HG03175 (cell line): ENCODE measurements around the gene PLCL1.

Experiments used
- ATAC-seq: cut with Tn5 transposase; IDR thresholded peaks from one replicate; pipeline ENCODE4 v1.9.1; 2021; ENCODE audit warnings: mild to moderate bottlenecking, moderate library complexity; ENCODE audit not compliant: unreplicated experiment

PLCL1 gene

DNA sequence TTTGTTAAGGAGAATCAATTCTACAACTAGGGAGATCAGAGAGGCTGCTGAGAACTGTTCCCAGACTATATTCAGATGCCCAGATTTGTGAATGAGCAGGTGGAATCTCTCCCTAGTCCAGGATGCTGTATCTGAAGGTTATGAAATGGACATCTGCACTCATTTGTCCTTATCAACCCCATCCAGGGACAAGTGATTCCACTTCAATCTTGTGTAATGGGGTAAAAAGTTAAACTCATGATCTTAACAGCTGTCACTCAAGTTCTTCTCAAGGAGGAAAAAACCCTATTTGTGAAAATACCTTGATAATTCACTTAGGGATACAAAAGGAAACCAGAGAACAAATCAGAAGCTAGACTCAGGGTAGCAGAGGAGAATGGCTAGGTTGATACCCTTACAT is 144.8 kb downstream of the PLCL1 start:
- ATAC-seq = no peak

DNA sequence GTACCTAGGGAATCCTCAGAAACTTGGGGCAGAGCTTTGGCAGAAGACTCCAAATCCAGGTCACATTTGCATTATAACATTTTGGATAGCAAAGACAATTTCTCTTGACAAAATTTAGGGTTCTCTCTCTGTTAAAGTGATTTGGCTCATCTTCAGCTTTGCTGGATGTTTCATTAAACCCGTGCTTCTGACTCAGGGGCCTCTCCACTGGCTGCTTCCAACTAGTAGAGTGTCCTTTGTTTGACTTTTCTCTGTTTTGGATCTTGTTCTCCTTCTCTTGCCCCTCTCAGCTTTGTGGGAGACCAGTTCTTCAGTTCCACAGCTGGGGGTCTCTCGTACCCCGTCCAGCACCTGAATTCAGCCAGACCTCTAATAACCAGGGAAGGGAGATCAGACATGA is 145.6 kb downstream of the PLCL1 start:
- no peak for ATAC-seq

DNA sequence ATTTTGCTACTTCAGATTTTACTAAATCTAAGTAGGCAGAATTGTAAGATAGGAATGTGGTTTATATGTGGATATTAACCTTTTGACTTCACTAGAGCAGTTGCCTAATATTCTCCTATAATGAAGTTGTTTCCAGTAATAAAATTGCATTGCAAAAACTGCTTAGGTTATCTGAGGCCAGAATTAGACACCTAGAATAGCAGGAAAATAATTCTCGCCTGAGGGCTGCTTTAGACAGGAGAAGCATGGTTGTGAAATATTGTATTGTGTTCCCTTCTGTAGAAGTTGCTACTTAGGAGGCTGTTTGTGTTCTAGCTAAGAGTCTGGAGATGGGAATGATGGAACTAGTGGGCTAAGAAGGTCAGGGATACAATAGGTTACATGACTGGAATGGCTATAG is 146.3 kb downstream of the PLCL1 start:
- ATAC-seq = no peak

DNA sequence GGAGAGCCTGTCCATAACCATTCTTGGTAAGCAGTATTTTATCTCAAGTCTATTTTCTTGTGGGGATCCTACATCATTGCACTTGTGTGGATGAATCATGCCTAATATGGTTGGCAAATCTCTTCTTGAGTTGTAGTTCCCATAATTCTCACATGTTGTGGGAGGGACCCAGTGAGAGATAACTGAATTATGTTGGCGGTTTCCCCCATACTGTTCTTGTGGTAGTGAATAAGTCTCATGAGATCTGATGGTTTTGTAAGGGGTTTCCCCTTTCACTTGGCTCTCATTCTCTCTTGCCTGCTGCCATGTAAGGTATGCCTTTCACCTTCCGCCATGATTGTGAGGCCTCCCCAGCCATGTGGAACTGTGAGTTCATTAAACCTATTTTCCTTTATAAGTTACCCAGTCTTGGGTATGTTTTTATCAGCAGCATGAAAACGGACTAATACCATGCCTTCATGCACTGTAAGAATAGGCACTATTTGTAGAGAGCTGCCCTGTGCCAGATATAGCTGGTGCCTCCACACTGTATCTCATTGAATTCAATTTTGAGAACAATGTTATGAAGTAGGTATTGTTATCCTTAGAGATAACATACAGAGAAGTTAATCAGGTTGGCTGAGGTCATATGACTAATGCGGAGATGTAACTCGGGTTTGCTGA is 148.3 kb downstream of the PLCL1 start:
- peak; percentile 52 for ATAC-seq

DNA sequence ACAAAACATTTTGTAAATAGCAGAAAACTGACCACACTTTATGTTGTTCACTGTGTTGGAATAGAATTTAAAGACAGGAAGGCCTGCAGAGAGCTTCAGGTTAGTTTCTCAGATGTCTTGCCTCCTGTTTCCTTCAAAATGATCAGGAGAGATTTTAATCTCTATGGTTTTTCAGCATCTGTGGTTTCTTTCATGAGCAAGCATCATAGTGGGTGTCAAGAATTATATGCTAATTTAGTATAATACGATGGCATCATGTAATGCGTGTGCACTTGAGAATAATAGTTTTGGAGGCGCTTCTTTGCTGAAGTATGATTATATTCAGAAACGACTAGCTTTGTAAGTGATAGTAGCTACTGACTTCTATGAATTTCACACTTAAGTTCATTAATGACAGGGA is 149.9 kb downstream of the PLCL1 start:
- no peak for ATAC-seq

DNA sequence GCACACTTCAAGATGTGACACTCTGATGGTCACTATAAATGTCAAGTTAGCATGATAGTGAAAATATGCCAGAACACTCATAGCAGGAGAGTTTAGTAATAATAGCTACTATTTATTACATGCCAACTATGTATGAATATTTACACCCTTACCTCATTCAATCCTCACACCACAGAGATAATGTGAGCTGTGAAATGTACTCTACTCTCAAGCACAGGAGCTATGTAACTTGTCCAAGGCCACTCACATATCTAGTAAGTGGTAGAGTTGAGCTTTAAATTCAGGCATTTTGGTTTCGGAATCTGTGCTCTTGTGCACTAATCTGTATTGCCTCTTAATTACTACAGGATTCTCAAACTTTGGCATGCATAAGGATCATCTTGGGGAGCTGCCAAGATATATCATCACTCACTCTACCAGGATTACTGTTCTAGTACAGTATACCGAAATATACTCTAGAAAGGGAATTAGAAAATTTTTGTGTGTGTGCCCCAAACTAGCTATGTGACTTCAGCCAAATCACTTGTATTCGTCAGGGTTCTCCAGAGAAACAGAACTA is 154.3 kb downstream of the PLCL1 start:
- ATAC-seq = no peak

DNA sequence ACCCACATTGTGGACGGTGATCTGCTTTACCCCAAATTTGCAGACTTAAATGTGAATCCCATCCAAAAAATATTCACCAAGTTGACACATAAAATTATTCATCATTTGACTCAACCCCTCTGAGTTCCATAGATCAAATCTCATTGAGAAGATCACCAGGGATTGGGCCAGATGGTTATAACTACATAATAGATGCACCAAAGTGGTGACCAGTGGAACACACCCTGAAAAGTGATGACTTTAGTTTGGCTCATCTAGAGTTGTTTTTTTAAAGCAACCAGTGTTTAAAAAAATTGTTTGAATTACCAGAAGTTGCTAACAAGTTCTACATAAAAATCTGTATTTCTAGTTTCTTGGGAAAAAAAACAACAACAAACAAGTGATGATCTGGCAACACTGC is 155.0 kb downstream of the PLCL1 start:
- ATAC-seq = no peak

DNA sequence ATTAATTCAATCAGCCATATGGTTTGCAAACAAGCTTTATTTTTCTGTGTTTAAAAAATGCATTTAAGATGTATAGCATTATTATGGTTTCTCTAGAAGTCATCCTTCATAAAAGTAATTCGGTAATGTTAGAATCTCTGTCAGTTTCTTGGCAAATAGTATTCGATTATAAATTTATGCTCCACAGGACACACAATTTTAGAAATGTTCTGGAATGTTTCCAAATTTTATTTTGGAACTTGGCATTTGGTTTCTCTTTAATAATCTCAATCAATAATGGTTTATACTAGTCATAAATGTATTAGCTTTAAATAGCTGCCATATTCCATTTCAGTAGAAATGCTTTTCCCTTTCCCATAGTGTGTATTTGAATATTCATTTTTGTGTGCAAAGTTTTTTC is 156.4 kb downstream of the PLCL1 start:
- no peak for ATAC-seq

DNA sequence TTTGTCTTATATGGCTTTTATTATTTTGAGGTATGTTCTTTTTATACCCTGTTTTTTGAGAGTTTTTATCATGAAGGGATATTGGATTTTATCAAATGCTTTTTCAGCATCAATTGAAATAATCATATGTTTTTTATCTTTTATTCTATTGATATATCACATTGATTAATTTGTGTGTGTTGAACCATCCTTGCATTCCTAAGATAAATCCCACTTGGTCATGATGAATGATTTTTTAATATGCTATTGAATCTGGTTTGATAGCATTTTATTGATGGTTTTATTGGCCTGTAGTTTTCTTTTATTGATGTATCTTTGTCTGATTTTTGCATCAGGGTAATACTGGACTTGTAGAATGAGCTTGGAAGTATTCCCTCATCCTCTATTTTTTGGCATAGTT is 160.3 kb downstream of the PLCL1 start:
- ATAC-seq = no peak

DNA sequence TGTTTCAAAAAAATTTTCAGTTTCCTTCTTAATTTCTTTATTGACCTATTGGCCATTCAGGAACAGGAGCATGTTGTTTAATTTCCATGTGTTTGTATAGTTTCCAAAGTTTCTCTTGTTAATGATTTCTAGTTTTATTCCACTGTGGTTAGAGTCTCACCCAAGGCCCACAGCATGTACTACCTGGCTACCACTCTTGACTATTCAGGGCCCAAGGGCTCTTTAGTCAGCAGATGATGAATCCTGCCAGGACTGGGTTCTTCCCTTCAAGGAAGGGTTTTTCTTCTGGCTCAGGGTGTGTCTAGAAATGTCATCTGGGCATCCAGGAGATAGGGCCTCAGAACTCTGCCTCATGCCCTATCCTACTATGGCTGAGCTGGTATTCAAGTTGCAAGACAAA is 161.4 kb downstream of the PLCL1 start:
- no peak for ATAC-seq

DNA sequence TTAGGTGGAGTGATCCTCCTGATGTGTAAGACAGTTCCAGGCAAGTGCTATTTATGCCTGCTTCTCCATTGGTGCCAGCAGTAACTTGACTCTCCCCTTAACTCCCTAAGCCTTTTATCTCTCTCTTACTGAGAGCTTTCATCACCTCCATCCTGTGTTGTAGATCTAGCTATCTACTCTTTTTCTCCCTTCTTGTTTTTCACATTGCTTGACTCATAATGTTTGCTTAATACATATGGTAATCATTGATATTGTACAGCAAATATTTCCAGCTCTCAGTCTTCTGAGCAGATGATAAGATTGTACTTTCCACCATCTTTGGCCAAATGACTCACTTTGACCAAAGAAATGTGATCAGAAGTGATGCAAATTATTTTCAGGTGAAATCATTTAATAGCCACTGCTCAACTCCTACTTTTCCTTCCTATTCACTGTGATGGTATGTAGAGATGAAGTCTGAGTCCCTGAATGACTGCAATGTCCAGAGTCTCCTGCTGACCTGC is 165.0 kb downstream of the PLCL1 start:
- no peak for ATAC-seq

DNA sequence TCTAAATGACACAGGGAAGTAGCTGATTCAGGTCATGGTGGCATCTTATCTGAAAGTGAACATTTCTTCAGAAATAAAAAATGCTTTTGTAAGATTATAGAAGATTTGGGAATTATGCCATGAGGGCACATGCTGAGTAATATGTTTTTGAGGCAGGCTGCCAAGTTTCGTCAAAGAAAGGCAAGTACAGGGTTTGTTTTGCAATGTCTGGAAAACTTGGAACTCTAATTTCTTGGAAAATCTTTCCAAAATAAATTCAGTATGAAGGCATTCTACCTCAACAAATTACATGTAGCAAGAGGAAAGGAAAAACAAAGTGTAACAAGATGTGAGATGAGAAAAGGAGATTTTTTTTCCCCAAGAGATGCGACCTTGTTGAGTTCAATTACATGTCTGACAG is 167.7 kb downstream of the PLCL1 start:
- no peak for ATAC-seq

DNA sequence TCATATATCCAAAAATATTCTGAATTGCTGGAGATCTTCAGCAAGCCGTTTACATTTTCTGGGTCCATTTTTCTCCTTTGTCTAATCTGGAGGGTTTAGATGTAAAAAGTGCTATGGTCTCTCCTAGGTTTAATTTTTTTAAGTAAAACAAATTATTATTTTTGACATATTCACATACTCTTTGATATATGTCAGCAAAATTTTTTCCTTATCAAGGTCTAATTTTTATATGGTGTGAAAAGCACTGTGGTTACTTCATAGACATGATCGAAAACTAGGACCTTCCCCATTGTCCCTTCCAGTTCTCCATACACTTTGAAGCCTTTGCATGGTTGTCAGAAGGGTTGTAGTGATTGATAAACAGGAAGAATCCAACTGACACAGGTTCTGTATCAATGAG is 168.2 kb downstream of the PLCL1 start:
- ATAC-seq = no peak

DNA sequence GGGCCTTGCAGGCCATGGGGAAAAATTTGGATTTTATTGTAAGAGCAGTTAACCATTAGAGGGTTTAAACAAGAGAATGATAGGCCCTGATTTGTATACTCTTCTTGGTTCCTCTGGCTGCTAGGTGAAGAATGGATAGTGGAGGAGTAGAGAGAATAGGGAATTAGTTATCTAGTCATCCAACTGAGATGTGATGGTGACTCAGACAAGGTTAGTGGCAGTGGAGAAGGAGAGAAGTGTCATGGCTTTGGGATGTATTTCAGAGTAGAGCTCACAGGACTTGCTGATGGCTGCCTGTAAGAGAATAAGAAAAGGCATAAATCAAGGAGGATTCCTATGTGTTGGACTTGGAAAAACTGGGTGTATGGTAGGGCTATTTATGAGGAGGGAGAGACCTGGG is 169.4 kb downstream of the PLCL1 start:
- no peak for ATAC-seq

DNA sequence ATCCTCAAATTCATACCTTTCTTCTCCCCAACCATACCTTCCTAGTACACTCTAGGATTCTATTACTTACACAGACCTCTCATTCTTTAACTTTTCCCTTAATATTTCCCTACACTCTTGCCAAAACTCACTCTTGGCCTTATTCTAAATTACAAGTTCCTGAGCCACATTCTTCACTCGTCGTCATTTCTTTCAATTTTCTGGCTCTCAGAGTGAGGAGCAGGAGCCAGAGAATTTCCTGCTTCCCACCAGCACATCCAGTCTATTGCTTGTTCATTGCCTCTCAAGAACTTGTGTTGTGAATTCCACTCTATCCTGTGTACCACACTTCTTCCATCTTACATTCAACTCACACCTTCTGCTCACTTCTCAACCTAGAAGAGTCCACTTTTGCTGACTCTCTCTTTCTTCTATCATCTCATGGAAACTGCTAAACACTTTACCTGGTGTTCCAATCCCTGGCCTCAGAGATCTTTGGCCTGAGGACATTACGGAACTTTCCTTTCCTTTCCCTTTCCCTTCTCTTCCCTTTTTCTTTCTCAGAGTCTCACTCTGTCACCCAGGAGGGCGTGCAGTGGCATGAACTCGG is 171.6 kb downstream of the PLCL1 start:
- no peak for ATAC-seq

DNA sequence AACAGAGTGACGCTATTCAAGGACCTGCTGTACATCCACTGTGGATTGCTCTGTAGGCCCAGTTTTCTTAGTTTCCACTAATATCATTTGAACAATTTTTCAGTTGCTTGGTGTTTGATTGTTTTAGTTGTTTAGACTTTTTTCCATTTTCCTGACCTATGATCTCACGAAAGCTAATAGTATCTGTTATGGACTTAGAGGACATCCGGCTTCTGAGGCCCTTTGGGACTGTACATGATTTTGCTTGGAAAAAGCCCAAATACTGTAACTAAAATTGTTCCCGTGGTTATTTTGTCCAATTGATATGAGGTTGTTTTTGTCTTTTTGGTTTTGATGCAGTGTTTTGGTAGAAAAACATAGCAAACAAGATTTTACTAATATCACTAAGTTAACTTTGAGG is 174.6 kb downstream of the PLCL1 start:
- no peak for ATAC-seq

DNA sequence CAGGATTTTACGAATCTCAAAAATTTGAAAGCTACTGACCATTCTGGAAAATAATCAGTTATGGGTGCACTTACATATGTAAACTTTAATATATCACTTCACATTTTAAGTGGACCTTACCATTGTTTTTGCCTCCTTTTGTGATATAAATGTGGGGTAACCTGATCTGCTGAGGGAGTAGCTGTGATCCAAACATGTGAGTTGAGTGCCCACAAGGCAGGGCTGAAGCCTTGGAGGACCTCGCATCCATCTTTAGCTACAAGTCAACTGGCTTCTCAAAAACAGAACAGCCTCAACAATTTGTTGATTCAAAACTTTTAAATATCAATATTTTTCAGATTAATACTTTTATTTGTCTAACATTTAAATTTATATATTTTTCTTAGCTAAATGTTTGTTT is 178.2 kb downstream of the PLCL1 start:
- ATAC-seq = no peak

DNA sequence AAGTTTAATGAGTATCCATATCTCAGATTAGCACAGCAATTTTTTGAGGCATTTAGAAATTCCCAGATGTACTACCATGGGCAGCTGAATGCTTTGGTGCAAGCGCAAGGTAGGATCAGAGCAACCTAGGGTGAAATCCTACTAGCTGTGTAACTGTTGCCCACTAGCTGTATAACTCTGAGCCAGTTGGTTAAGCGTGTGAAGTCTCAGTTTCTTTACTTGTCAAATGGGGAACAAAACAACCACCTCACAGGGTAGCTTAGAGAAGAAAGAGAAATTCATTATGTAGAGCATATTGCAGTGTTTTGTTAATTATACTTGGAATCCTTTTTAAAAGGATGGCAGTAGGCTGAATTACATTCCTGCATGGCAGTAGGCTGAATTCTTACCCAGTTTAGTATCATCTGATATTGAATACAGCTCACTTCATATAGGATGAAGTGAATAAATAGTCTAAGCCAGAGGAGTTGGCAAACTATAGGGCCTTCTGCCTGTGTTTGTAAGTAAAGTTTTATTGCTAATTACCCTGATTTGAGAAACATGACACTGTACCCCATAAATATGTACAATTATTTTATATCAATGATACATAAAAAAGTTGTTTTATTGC is 180.7 kb downstream of the PLCL1 start:
- no peak for ATAC-seq

DNA sequence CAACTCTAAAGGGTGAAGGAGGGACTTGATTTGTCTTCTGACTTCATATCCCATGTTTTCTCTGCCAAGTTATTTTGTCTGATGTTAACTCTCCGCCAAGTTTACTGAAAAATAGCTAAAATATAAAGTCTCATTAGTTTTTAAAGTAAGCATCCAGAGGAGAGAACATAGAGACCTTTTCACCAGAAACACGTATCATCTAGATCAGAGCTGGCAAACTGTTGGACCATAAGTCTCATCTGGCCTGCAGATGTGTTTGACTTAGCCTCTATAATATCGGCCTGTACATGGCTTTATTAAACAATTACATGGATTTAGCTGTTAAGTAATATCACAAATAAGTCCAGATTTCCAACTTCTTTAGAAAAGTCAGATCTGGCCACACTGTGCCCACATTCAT is 182.6 kb downstream of the PLCL1 start:
- no peak for ATAC-seq

DNA sequence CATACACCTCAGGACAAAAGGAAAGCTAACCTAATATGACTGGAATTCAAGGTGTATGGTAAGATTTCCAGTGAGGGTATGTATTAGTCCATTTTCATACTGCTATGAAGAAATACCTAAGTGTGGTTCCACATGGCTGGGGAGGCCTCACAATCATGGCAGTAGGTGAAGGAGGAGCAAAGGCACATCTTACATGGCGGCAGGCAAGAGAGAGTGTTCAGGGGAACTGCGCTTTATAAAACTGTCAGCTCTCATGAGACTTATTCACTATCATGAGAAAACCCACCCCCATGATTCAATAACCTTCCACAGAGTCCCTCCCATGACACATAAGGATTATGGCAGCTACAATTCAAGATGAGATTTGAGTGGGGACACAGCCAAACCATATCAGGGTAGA is 186.0 kb downstream of the PLCL1 start:
- ATAC-seq = no peak

DNA sequence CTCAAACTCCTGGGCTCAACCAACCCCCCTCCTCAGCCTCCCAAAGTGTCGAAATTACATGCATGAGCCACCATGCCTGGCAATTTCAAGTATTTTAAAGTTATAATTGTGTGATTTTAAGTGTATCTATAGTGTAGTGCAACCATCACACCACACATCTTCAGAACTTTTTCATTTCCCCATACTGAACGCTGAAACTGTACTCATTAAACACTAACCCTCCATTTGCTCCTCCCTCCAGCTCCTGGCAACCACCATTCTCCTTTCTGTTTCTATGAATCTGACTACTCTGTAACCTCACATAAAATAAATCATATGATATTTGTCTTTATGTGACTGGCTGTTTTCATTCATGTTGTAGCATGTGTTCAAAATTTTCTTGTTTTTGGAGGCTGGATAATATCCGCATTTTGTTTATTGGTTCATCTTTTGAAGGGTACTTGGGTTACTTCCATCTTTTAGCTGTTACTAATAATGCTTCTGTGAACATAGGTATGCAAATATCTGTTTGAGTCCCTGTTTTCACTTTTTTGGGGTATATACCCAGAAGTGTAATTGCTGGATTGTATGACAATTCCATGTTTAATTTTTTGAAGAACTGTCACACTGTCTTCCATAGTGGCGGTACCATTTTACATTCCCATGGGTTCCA is 188.2 kb downstream of the PLCL1 start:
- ATAC-seq = peak; percentile 91

DNA sequence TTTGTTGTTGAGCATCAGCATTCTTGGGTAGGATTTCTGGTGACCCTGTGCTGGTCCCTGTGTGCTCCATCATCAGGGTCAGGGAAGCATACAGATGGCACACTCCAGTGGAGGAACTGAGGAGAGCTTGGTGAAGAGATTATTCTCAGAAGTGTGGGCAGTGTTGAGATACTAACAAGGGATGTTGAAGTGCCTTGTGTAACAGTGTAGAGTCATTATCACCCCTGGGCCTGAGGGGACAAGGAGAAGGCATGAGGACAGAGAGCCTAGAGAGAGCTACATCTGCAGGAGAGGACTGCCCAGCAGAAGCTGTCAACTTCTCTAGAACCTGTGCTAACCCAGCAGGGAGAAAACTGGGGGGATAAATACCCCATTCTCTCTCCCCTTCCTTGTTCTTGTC is 189.0 kb downstream of the PLCL1 start:
- peak; percentile 39 for ATAC-seq
